Stimulated activated CD8-positive, alpha-beta memory T cell treated with anti-CD3 and anti-CD28 coated beads, Interleukin-2, amount 100 ng/mL, for 48 hours (primary cell): Measurements from ENCODE around the gene NBPF8.
"Not testable (repeated sequence)": the region's sequence is repeated elsewhere in the genome, so short reads cannot be mapped to it uniquely, and the experiment has no call there.

Experiments used
- DNase-seq, 2 donors: peaks; one replicate each; pipeline ENCODE4 v3.0.0-alpha.2; 2020; ENCODE audit warnings: low read depth in 2 of 2

Gene NBPF8

GRCh38 chr1:120414911-120415480 is at the start of gene NBPF8:
TSS of gene NBPF8 (plus strand) at chr1:120415035. CDS start at chr1:120436523, 21,488 bp downstream.
- peak; percentile 46 to 56 for DNase-seq

GRCh38 chr1:120367709-120368108 is 47.1 kb upstream of the NBPF8 start:
- not testable (repeated sequence) for DNase-seq

- DNase-seq = not testable (repeated sequence)
Measured at GRCh38 chr1:120386651-120387050, 28.2 kb upstream of the NBPF8 start.

GRCh38 chr1:120388597-120389126 is 26.2 kb upstream of the NBPF8 start:
- not testable (repeated sequence) for DNase-seq

- not testable (repeated sequence) for DNase-seq
Measured at GRCh38 chr1:120391365-120391764, 23.5 kb upstream of the NBPF8 start.

GRCh38 chr1:120393316-120394232 is 21.3 kb upstream of the NBPF8 start:
- not testable (repeated sequence) for DNase-seq

GRCh38 chr1:120405348-120405747 is 9.5 kb upstream of the NBPF8 start:
- DNase-seq = not testable (repeated sequence)

GRCh38 chr1:120414451-120414850 is 384 bp upstream of the NBPF8 start:
- not testable (repeated sequence) for DNase-seq

GRCh38 chr1:120415492-120415961 is 692 bp downstream of the NBPF8 start:
- DNase-seq = peak in 1 of 2 donors; percentile 17

GRCh38 chr1:120425063-120425462 is 10.2 kb downstream of the NBPF8 start:
- DNase-seq = not testable (repeated sequence)

- DNase-seq = not testable (repeated sequence)
Measured at GRCh38 chr1:120431626-120432025, 16.8 kb downstream of the NBPF8 start.

GRCh38 chr1:120433831-120434230 is 19.0 kb downstream of the NBPF8 start:
- not testable (repeated sequence) for DNase-seq

- not testable (repeated sequence) for DNase-seq
Measured at GRCh38 chr1:120449124-120449523, 34.3 kb downstream of the NBPF8 start.
